ENCODE results near the gene TBXAS1. TPM values are rescaled to one million over a fixed set of nuclear protein-coding genes. Genes with fewer than 3 reads are reported as not detected.

The TBXAS1 gene
- total and polyA plus RNA-seq, 2 of the 8 experiments (the other 6 are each of a cell fraction or from before 2014, with no cell fraction given), result 0.86 to 2.1 TPM

DNA sequence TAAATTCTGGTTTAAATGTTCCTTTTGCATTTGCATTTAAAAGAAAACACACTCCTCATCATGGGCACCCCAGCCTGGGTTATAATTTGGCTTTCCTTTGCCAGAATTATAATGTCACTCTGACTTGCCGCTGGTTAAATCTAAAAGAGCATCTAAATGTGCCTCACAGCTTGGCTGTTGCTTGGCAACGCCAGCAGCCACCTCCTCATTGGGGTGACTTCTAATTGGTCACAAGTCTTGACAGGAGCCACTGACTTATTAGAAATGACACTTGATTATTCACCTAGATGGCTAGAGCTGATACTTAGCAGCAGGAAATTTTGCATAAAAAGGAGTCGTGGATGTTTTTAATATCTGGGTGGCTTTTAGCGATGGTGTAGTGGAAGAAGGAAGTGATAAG, 114.3 kb downstream of the TBXAS1 start:
- Histone ChIP-seq H3K4ac (replicated peaks; ENCODE audit: insufficient read length, low read depth, low read length) (no peak overlapping the region), H3K27me3 (replicated peaks in 1 of 4; ENCODE audit: control insufficient read depth in 3 of 4, extremely low read depth in 1 of 4, insufficient read depth in 3 of 4, low read length in 3 of 4) (no peaks in the 10 kb centered on the region), H3K36me3 (ENCODE audit: control insufficient read depth in 2 of 4, insufficient read depth in 4 of 4, low read length in 3 of 4) (no peaks in the 10 kb centered on the region), H4K8ac (ENCODE audit: extremely low read depth, insufficient read depth, low read length) (no peak overlapping the region), H2BK15ac (ENCODE audit: low read length) (no peak overlapping the region), H3K9me3 (ENCODE audit: insufficient read depth in 2 of 2, low read depth in 1 of 2, low read length in 1 of 2) (peaks cover 0 to 6% of the 10 kb centered on the region in 2 experiments; a peak in 1 of 4 replicates), H3K18ac (ENCODE audit: extremely low read depth, low read length) (no peak overlapping the region), H2AFZ (ENCODE audit: low read length) (no peak overlapping the region), H2BK5ac (ENCODE audit: low read depth, low read length) (no peak overlapping the region), H3K79me1 (ENCODE audit: low read depth, low read length) (no peaks in the 10 kb centered on the region), H3K4me2 (ENCODE audit: insufficient read depth in 1 of 2, low read depth in 2 of 2, low read length in 2 of 2) (no peak overlapping the region), H3K4me3 (ENCODE audit: extremely low read depth in 1 of 4, insufficient read depth in 2 of 4, low read depth in 3 of 4, low read length in 4 of 4) (no peak overlapping the region), H3K23ac (ENCODE audit: insufficient read length) (no peak overlapping the region), H3K23me2 (ENCODE audit: low read depth, low read length) (no peaks in the 10 kb centered on the region), H2AK5ac (ENCODE audit: low read depth, low read length) (no peak overlapping the region), H2BK20ac (ENCODE audit: low read length) (no peak overlapping the region), H2BK120ac (replicated peaks; ENCODE audit: low read depth, low read length) (no peak overlapping the region), H3K27ac (ENCODE audit: low read depth, low read length) (no peak overlapping the region), H4K20me1 (replicated peaks in 1 of 2; ENCODE audit: control insufficient read depth in 1 of 2, insufficient read depth in 2 of 2, low read length in 2 of 2) (no peaks in the 10 kb centered on the region), H4K5ac (ENCODE audit: insufficient read length, low read depth, low read length) (no peak overlapping the region), H3K9ac (replicated peaks in 1 of 4; ENCODE audit: extremely low read depth in 1 of 4, low read depth in 3 of 4, low read length in 3 of 4) (no peak overlapping the region), H2BK12ac (ENCODE audit: low read depth, low read length) (no peak overlapping the region), H3K56ac (replicated peaks; ENCODE audit: insufficient read length, low read depth, low read length) (no peak overlapping the region), H3K4me1 (replicated peaks in 1 of 4; ENCODE audit: control insufficient read depth in 3 of 4, insufficient read depth in 4 of 4, low read length in 3 of 4) (peaks cover 0 to 4% (median 0%) of the 10 kb centered on the region in 4 experiments; a peak in 1 of 7 replicates), H3K79me2 (ENCODE audit: control insufficient read depth in 1 of 2, insufficient read depth in 2 of 2, low read length in 2 of 2) (no peaks in the 10 kb centered on the region), H4K91ac (replicated peaks; ENCODE audit: insufficient read length, low read length) (no peak overlapping the region), H3K14ac (ENCODE audit: insufficient read length) (no peak overlapping the region)
- WGBS, 2 experiments (ENCODE audit: extremely low coverage in 1 of 2, insufficient coverage in 1 of 2, insufficient read length in 1 of 2, insufficient replicate concordance in 2 of 2, low coverage in 1 of 2, low lambda C conversion rate in 2 of 2, missing lambda C conversion rate in 1 of 2), result 94 to 100% methylated on average over 1 to 4 of the region's 4 CpGs
- no peak for FAIRE-seq
- ChIA-PET CTCF (ENCODE audit: partially characterized antibody) (interaction anchor here (0.7 to 0.9 kb wide), 2 partner anchors 72 to 297 kb away, joined by 3 read pairs; no protein-coding TSS in a partner anchor), POLR2A (ENCODE audit: partially characterized antibody) (no interaction called here)
- no peak for DNase-seq (ENCODE audit: low read depth in 1 of 2, low spot score in 2 of 2)
- no peak for TF ChIP-seq KDM4A (IDR thresholded peaks at IDR 0.05; ENCODE audit: low read depth, low read length, severe bottlenecking)
- TF ChIP-seq RNF2 (IDR thresholded peaks at IDR 0.05; ENCODE audit: borderline replicate concordance, low read depth, low read length, missing control alignments, poor library complexity, severe bottlenecking), result no peak
- TF ChIP-seq KDM1A (IDR thresholded peaks at IDR 0.05; ENCODE audit: borderline replicate concordance, low read length), result no peak
- TF ChIP-seq BACH1 (IDR thresholded peaks at IDR 0.05; ENCODE audit: low read length), result no peak
- no peak for TF ChIP-seq SAP30 (IDR thresholded peaks at IDR 0.05; ENCODE audit: insufficient read depth, insufficient replicate concordance, low read length)
- no peak for TF ChIP-seq CTBP2 (IDR thresholded peaks at IDR 0.05; ENCODE audit: borderline replicate concordance, insufficient read depth, insufficient read length, low read length)
- no peak for TF ChIP-seq TAF7 (optimal IDR thresholded peaks at IDR 0.05; ENCODE audit: borderline replicate concordance, low read depth, low read length)
- TF ChIP-seq RBBP5 (IDR thresholded peaks at IDR 0.05; ENCODE audit: borderline replicate concordance, low read depth, low read length), result no peak
- TF ChIP-seq JUN (IDR thresholded peaks at IDR 0.05; ENCODE audit: low read depth, low read length), result no peak
- no peak for TF ChIP-seq POLR2AphosphoS5 (IDR thresholded peaks at IDR 0.05; ENCODE audit: low read depth, low read length)
- TF ChIP-seq CEBPB (IDR thresholded peaks at IDR 0.05; ENCODE audit: low read depth, low read length), result no peak
- TF ChIP-seq RAD21 (IDR thresholded peaks at IDR 0.05 in 1 of 2, conservative IDR thresholded peaks at IDR 0.05 in 1 of 2; ENCODE audit: low read depth in 2 of 2, low read length in 2 of 2), result no peak
- no peak for TF ChIP-seq CBX5 (IDR thresholded peaks at IDR 0.05; ENCODE audit: low read depth, low read length)
- no peak for TF ChIP-seq TAF1 (IDR thresholded peaks at IDR 0.05; ENCODE audit: low read depth, low read length)

All from H1 (cell line).